ENCODE results near the gene NRG2. TPM values are rescaled to one million over a fixed set of nuclear protein-coding genes. Genes with fewer than 3 reads are reported as not detected.

Gene NRG2
- total RNA-seq, 3 donors from 2014 or later, result 5.9 to 16.5 (median 7.2) TPM

DNA sequence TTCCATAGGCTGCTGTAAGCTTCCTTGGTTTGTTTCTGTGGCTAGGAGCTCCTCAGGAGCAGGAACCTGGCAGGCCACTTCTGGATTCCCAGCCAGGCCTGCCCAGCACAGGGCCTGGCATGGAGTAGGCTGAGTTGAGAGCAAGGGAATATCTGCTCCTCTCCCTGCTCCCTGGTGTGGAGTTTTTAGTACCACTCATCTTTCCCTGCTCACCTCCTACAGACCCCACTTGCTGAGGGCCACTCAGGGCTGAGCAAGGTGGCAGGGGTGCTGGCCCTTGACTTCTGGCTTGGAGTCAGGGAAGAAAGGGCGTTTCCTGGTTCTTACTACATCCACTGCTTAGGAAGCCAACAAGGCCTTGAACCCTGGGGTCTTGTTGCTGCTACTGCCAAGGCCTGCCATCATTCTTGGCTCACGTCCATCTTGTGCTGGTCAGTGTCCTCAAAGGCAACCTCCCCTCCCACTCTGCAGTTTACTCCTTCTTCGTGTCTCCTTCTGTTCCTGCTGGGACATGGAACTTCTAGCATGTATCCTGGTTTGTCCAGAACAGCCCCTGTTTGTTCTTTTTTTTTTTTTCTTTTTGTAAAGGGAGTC lies 192.6 kb downstream of the NRG2 start:
- TF ChIP-seq POLR2A (IDR thresholded peaks at IDR 0.05), result no peak
- TF ChIP-seq CTCF (IDR thresholded peaks at IDR 0.05), result no peak
- no peak for TF ChIP-seq POLR2AphosphoS5 (IDR thresholded peaks at IDR 0.05)
- Histone ChIP-seq H3K9me3 (no peaks in the 10 kb centered on the region), H3K27ac (peak overlapping the region; percentile 85 to 91), H3K36me3 (no peaks in the 10 kb centered on the region), H3K4me1 (no peaks in the 10 kb centered on the region), H3K4me3 (no peak overlapping the region), H3K27me3 (no peaks in the 10 kb centered on the region)
- intact Hi-C loops (cut with DNase I; ENCODE audit: low total_unique reads), result no loop called here
- DNase-seq (ENCODE audit: low spot score in 2 of 2), result no peak

GRCh38 chr5:139849942-139850341 lies 193.2 kb downstream of the NRG2 start:
- no peaks in the 10 kb centered on the region for H3K36me3 ChIP-seq
- no peaks in the 10 kb centered on the region for H3K9me3 ChIP-seq
- no peaks in the 10 kb centered on the region for H3K27me3 ChIP-seq
- H3K4me3 ChIP-seq, result no peak overlapping the region
- TF ChIP-seq POLR2AphosphoS5 (IDR thresholded peaks at IDR 0.05), result no peak
- no peak for TF ChIP-seq POLR2A (IDR thresholded peaks at IDR 0.05)
- TF ChIP-seq CTCF (IDR thresholded peaks at IDR 0.05), result no peak
- peak in 1 of 2 donors; percentile 62 for DNase-seq (ENCODE audit: low spot score in 2 of 2)
- no peaks in the 10 kb centered on the region for H3K4me1 ChIP-seq
- peak overlapping the region; percentile 85 to 91 for H3K27ac ChIP-seq
- intact Hi-C loops (cut with DNase I; ENCODE audit: low total_unique reads), result loop anchor here (5.0 kb wide), 1 partner anchor 63 kb away; no protein-coding TSS in a partner anchor

GRCh38 chr5:139849501-139849900 lies 193.6 kb downstream of the NRG2 start:
- Histone ChIP-seq H3K9me3 (no peaks in the 10 kb centered on the region), H3K27me3 (no peaks in the 10 kb centered on the region), H3K4me1 (no peaks in the 10 kb centered on the region), H3K4me3 (no peak overlapping the region), H3K27ac (peak overlapping the region; percentile 85 to 91), H3K36me3 (no peaks in the 10 kb centered on the region)
- TF ChIP-seq CTCF (IDR thresholded peaks at IDR 0.05) (no peak), POLR2A (IDR thresholded peaks at IDR 0.05) (no peak), POLR2AphosphoS5 (IDR thresholded peaks at IDR 0.05) (no peak)
- DNase-seq (ENCODE audit: low spot score in 2 of 2), result no peak
- intact Hi-C loops (cut with DNase I; ENCODE audit: low total_unique reads), result loop anchor here (5.0 kb wide), 1 partner anchor 62 kb away; no protein-coding TSS in a partner anchor

DNA sequence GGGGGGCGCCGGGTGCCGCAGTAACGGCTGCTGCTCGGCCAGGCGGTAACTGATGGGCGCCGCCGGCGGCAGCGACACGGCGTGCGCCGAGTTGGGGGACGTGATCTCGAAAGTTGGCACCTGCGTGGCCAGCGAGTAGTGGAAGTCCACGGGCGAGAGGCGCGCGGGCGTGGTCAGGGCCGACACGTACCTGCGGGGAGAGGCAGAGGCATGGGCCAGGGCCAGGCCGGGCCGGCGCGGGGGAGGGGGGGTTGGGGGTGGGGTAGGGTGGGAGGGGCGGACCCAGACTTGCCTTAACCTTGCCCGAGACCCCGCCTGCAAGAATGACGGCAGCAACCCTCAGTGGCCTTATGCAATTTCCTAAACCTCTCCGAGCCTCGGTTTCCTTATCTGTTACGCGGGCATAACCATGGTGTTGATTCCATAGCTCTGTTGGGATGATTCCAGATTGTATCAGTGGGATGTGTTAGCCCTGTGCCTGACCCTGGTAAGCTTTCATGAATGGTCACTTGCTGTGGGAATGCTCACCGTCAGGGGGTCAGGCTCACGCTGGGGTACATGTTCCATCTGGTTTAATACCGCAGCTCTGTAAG lies 194.5 kb downstream of the NRG2 start:
- Histone ChIP-seq H3K4me3 (peak overlapping the region; percentile 53 to 85 (median 63)), H3K27ac (peak overlapping the region; percentile 85 to 91), H3K27me3 (no peaks in the 10 kb centered on the region), H3K36me3 (no peaks in the 10 kb centered on the region), H3K4me1 (no peaks in the 10 kb centered on the region), H3K9me3 (no peaks in the 10 kb centered on the region)
- intact Hi-C loops (cut with DNase I; ENCODE audit: low total_unique reads), result loop anchor here (5.0 kb wide), 1 partner anchor 61 kb away; no protein-coding TSS in a partner anchor
- TF ChIP-seq CTCF (IDR thresholded peaks at IDR 0.05) (no peak), POLR2AphosphoS5 (IDR thresholded peaks at IDR 0.05) (no peak), POLR2A (IDR thresholded peaks at IDR 0.05) (no peak)
- DNase-seq (ENCODE audit: low spot score in 2 of 2), result no peak

- Histone ChIP-seq H3K27ac (peak overlapping the region; percentile 85 to 91), H3K36me3 (no peaks in the 10 kb centered on the region), H3K9me3 (no peaks in the 10 kb centered on the region), H3K4me3 (peak overlapping the region; percentile 53 to 85 (median 63)), H3K4me1 (no peaks in the 10 kb centered on the region), H3K27me3 (no peaks in the 10 kb centered on the region)
- intact Hi-C loops (cut with DNase I; ENCODE audit: low total_unique reads), result loop anchor here (5.0 kb wide), 1 partner anchor 61 kb away; no protein-coding TSS in a partner anchor
- no peak for TF ChIP-seq POLR2AphosphoS5 (IDR thresholded peaks at IDR 0.05)
- no peak for TF ChIP-seq POLR2A (IDR thresholded peaks at IDR 0.05)
- TF ChIP-seq CTCF (IDR thresholded peaks at IDR 0.05), result no peak
- DNase-seq (ENCODE audit: low spot score in 2 of 2), result no peak
Measured at GRCh38 chr5:139847790-139848507, 195.2 kb downstream of the NRG2 start.

Measured in breast epithelium (tissue), 4 donors.